Ecto neural progenitor cell (in vitro differentiated cells): ENCODE results near the gene SPAG6.
"Not testable (repeated sequence)": the region's sequence is repeated elsewhere in the genome, so short reads cannot be mapped to it uniquely, and the experiment has no call there.

Source experiments
- DNase-seq: peaks from one replicate; pipeline ENCODE4 v3.0.0-alpha.2; 2018; ENCODE audit warnings: low spot score

SPAG6 gene

GRCh38 chr10:22372298-22372697 lies 27.0 kb downstream of the SPAG6 start:
- no peak for DNase-seq

DNA sequence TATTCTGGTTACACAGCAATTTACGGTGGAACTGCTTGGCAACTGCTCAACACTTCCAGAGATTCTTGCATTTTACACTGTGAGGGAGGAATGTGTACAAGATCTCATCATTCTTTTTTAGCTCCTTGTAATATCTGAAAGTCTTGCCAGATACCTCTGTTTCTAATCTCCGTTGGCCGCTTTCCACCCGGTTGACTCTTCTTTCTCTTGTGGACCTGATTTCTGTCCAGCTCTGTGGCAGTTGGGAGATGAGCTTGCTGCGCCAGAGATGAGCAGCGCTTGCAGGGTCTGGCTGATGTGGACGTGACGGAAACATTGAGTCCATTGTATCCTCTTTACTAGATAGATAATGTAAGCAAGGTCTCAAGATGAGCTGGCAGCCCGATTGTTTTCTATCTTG lies 27.6 kb downstream of the SPAG6 start:
- DNase-seq, result no peak

DNA sequence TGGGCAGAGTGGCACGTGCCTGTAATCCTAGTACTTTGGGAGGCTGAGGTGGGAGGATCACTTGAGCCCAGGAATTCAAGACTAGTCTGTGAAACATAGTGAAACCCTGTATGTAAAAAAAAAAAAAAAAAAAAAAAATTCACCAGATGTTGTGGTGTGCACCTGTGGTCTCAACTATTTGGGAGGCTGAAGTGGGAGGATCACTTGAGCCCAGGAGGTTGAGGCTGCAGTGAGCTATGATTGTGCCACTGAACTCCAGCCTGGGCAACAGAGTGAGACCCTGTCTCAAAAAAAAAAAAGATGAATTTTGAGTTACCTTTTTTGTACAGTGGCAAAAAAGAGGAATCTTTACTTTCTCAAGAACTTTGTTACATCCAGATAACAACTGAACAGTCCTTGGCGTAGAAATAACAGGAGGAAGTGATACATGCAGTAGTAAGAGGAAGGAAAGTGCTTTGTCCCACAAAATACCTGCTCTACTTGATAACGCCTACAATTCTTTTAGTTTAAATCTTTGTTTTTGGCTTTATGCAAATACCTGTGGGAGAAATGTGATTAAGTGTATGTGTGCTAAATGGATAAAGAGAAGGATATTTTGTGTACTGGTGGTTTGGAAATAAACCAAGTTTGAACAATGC lies 29.3 kb downstream of the SPAG6 start:
- DNase-seq, result no peak

DNA sequence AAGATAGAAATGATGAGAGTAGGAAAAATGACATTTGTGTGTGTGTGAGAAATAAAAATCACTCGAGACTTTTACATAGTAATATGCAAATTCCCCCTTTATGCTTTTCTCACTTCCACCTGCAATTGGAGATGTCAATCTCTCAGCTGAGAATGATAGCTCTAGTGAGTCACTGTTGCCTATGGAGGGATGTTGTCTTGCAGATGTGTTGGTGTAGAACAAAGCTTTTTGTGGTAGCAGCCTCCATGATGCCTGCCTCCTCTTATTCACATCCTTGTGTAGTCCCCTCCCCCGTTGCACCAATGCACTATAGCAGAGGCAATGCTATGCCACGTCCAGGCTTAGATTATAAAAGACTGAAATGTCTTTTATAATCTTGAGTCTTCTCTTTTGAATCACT lies 33.8 kb downstream of the SPAG6 start:
- DNase-seq, result no peak

- no peak for DNase-seq
Measured at GRCh38 chr10:22381262-22381661, 36.0 kb downstream of the SPAG6 start.

GRCh38 chr10:22386503-22386902 lies 41.2 kb downstream of the SPAG6 start:
- no peak for DNase-seq

GRCh38 chr10:22389856-22390589 lies 44.7 kb downstream of the SPAG6 start:
- no peak for DNase-seq

GRCh38 chr10:22391600-22391999 lies 46.3 kb downstream of the SPAG6 start:
- DNase-seq, result no peak

GRCh38 chr10:22396195-22396594 lies 50.9 kb downstream of the SPAG6 start:
- DNase-seq, result not testable (repeated sequence)

DNA sequence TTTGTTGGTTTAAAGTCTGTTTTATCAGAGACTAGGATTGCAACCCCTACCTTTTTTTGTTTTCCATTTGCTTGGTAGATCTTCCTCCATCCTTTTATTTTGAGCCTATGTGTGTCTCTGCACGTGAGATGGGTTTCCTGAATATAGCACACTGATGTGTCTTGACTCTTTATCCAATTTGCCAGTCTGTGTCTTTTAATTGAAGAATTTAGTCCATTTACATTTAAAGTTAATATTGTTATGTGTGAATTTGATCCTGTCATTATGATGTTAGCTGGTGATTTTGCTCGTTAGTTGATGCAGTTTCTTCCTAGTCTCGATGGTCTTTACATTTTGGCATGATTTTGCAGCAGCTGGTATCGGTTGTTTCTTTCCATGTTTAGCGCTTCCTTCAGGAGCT lies 61.6 kb downstream of the SPAG6 start:
- DNase-seq, result not testable (repeated sequence)

DNA sequence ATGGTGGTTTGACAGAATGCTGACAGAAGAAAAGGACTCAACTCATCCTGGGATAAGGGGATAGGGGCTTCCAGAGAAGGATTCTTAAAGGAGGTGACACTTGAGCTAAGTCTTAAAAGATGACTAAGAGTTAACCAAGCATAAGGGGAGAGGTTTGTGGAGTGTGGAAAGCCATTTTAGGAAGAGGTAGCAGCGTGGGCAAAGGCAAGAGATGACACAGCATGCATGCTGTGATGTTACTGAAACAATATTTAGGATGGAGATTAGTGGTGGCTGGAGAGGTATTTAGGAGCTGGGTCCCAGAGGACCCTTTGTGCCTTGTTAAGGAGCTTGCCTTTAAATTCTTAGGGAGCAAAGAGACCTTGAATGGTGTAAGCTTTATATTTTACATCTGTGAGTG lies 65.1 kb downstream of the SPAG6 start:
- no peak for DNase-seq

DNA sequence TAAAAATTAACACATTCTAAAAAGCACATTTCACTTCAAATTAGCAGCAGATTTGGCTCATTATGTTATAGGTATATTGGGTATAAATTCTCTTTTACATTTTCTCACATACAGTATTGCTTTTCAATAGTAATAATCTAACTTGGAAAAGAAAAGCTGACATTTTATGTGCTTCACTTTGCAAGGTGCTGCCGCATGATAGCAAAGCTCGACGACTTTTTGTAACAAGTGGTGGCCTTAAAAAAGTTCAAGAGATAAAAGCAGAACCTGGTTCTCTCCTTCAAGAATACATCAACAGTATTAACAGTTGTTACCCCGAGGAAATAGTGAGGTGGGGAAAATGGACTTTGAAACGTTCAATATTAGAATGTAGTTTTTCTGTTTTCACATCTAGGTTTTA lies 65.5 kb downstream of the SPAG6 start:
- DNase-seq, result no peak

- no peak for DNase-seq
Measured at GRCh38 chr10:22414146-22414545, 68.8 kb downstream of the SPAG6 start.

- no peak for DNase-seq
Measured at GRCh38 chr10:22415072-22415471, 69.8 kb downstream of the SPAG6 start.

DNA sequence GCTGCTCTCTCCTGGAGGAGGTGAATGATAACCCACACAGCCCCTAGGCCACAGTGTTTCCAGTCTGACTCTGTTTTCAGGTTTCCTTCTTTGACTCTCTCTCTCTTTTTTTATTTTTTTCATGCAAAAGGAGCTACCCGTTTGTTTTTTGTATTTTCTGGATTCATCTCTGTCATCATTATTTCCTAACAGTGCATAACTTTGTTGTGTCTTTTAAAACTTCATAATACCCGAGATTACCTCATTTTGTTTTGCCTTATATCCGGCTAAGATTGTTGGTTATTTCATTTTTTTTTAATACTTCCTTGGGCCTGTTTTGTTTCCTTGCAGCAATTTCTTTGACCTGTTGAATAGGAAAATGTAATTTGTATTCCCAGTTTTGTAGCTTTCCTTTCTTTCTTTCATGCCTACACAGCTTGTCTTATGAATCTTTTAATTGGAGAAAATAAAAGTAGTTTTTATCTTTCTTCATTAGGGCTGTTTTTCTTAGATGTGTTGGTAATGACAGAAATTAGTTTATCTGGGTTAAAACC lies 72.5 kb downstream of the SPAG6 start:
- DNase-seq, result no peak

DNA sequence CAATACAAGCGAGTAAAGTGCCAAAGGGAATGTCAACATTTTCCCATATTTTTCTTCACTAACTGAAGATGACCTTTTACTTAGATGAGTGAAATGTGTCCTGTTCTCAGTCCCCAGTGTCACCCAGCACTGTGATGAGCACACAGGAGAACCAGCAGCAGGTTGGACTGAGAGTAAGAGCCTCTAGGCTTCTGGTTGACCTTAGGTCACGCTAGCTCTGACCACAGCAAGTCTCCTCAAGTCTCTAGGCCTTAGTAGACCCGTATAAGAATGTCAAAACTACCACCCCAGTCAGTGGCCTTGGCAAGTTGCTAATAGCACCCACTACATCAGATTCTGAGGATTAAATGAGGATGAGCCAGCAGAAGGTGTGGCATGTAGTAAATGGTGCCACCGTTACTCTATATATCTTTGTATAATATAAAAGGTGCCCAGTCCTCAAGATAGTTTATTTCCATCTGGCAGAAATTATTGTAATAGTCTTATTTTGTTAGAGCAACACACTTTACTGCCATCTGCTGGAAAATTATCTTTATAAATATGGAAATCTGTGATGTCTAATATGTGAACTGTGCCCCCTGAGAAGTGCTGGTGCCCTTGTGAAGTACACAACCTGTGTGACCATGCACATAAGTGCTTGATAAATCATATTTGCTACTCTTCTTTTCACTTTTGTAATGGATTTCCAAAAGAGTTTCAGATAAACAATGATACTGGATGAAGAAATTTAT lies 75.7 kb downstream of the SPAG6 start:
- DNase-seq, result no peak

GRCh38 chr10:22426653-22427052 lies 81.4 kb downstream of the SPAG6 start:
- no peak for DNase-seq

- DNase-seq, result no peak
Measured at GRCh38 chr10:22427101-22427500, 81.8 kb downstream of the SPAG6 start.

- no peak for DNase-seq
Measured at GRCh38 chr10:22427890-22428571, 82.7 kb downstream of the SPAG6 start.

GRCh38 chr10:22429146-22429545 lies 83.8 kb downstream of the SPAG6 start:
- no peak for DNase-seq

- no peak for DNase-seq
Measured at GRCh38 chr10:22429981-22430421, 84.7 kb downstream of the SPAG6 start.

DNA sequence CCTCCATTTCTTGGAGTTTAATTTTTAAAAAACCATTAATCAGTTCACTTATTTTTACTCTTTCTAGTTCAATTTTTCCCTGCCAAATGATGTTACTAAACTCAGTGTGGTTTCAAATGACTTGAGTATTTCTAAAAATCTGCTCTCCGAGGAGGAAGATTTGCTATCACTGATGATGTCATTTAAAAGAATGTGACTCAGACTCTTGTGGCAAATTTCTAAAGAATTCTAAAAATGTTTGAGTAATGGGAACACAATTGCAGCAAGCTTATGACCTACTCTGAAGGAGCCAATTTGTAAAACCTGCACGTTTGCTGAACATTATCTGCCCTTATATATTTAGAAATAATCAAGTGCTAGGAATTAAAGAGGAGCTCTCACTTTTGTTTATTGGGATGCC lies 88.6 kb downstream of the SPAG6 start:
- no peak for DNase-seq
